IMR-90 (cell line): ENCODE data around the gene FLT3.

ENCODE experiments used
- CEBPB ChIP-seq: IDR thresholded peaks from 2 replicates; pipeline ENCODE4 v1.6.1; 2012; ENCODE audit warnings: low read depth, low read length, improper control_type of control experiment
- CTCF ChIP-seq: conservative IDR thresholded peaks from 2 replicates; pipeline ENCODE4 v1.5.1; 2012; ENCODE audit warnings: mild to moderate bottlenecking, low read depth, low read length, improper control_type of control experiment

- no peak for TF ChIP-seq CEBPB
- TF ChIP-seq CTCF: no peak
These were observed 131.1 kb downstream of the FLT3 start, which contains the start of gene CDX2 for GRCh38 chr13:27969082-27969865.
